ENCODE measurements around the gene MB21D2. TPM values are rescaled to one million over a fixed set of nuclear protein-coding genes. Genes with fewer than 3 reads are reported as not detected.

MB21D2 gene
- total and polyA plus RNA-seq, 2 experiments from 2014 or later, result 8.1 to 35.9 TPM

DNA sequence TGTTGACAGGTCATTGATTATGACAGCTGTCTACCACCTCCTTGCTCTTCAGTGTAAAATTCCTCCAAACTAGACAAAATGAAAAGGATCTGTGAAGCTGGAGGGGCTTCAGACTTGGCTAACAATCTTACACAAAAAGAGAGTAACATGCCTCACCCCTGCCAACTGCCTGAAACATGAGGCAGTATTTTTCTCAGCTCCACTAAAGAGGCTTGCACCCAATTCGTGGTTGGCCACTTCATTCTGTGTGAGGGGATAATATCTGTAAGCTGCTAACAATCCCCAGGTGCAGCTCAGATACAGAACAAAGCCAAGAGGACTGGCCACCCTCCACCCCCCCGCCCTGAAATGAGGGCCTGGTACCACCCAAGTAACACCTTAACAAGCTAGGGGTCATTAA, 2.8 kb downstream of the MB21D2 start:
- Histone ChIP-seq H3K27ac (ENCODE audit: low read depth) (no peak overlapping the region), H4K20me1 (replicated peaks; ENCODE audit: insufficient read depth) (peaks cover 7% of the 10 kb centered on the region), H3K79me2 (replicated peaks; ENCODE audit: insufficient read depth) (peaks cover 7% of the 10 kb centered on the region), H3K4me2 (peak overlapping the region; percentile 93), H3K27me3 (ENCODE audit: insufficient read depth) (no peaks in the 10 kb centered on the region), H3K9me2 (ENCODE audit: insufficient read depth) (no peaks in the 10 kb centered on the region), H3K4me1 (ENCODE audit: insufficient read depth) (peaks cover 57% of the 10 kb centered on the region), H3K36me3 (ENCODE audit: insufficient read depth) (no peaks in the 10 kb centered on the region), H3K4me3 (peak overlapping the region; percentile 90), H3F3A (replicated peaks; ENCODE audit: low read depth) (peaks cover 15% of the 10 kb centered on the region), H2AFZ (no peak overlapping the region)
- DNase-seq (ENCODE audit: low spot score) (no peak), ATAC-seq (no peak)
- Mint-ChIP-seq H3K4me1 (peaks cover 54% of the 10 kb centered on the region), H3K27ac (no peak overlapping the region), H3K27me3 (ENCODE audit: insufficient read depth, low read depth, poor library complexity) (peaks cover 15% of the 10 kb centered on the region), H3K36me3 (ENCODE audit: low read depth) (peaks cover 3% of the 10 kb centered on the region; the same call in 1 of the 3 replicates), H3K9me3 (no peaks in the 10 kb centered on the region), H3K4me3 (peak overlapping the region; percentile 96)
- TF ChIP-seq NANOG (IDR thresholded peaks at IDR 0.05; ENCODE audit: borderline replicate concordance), result no peak
- TF ChIP-seq, protein P1, sequence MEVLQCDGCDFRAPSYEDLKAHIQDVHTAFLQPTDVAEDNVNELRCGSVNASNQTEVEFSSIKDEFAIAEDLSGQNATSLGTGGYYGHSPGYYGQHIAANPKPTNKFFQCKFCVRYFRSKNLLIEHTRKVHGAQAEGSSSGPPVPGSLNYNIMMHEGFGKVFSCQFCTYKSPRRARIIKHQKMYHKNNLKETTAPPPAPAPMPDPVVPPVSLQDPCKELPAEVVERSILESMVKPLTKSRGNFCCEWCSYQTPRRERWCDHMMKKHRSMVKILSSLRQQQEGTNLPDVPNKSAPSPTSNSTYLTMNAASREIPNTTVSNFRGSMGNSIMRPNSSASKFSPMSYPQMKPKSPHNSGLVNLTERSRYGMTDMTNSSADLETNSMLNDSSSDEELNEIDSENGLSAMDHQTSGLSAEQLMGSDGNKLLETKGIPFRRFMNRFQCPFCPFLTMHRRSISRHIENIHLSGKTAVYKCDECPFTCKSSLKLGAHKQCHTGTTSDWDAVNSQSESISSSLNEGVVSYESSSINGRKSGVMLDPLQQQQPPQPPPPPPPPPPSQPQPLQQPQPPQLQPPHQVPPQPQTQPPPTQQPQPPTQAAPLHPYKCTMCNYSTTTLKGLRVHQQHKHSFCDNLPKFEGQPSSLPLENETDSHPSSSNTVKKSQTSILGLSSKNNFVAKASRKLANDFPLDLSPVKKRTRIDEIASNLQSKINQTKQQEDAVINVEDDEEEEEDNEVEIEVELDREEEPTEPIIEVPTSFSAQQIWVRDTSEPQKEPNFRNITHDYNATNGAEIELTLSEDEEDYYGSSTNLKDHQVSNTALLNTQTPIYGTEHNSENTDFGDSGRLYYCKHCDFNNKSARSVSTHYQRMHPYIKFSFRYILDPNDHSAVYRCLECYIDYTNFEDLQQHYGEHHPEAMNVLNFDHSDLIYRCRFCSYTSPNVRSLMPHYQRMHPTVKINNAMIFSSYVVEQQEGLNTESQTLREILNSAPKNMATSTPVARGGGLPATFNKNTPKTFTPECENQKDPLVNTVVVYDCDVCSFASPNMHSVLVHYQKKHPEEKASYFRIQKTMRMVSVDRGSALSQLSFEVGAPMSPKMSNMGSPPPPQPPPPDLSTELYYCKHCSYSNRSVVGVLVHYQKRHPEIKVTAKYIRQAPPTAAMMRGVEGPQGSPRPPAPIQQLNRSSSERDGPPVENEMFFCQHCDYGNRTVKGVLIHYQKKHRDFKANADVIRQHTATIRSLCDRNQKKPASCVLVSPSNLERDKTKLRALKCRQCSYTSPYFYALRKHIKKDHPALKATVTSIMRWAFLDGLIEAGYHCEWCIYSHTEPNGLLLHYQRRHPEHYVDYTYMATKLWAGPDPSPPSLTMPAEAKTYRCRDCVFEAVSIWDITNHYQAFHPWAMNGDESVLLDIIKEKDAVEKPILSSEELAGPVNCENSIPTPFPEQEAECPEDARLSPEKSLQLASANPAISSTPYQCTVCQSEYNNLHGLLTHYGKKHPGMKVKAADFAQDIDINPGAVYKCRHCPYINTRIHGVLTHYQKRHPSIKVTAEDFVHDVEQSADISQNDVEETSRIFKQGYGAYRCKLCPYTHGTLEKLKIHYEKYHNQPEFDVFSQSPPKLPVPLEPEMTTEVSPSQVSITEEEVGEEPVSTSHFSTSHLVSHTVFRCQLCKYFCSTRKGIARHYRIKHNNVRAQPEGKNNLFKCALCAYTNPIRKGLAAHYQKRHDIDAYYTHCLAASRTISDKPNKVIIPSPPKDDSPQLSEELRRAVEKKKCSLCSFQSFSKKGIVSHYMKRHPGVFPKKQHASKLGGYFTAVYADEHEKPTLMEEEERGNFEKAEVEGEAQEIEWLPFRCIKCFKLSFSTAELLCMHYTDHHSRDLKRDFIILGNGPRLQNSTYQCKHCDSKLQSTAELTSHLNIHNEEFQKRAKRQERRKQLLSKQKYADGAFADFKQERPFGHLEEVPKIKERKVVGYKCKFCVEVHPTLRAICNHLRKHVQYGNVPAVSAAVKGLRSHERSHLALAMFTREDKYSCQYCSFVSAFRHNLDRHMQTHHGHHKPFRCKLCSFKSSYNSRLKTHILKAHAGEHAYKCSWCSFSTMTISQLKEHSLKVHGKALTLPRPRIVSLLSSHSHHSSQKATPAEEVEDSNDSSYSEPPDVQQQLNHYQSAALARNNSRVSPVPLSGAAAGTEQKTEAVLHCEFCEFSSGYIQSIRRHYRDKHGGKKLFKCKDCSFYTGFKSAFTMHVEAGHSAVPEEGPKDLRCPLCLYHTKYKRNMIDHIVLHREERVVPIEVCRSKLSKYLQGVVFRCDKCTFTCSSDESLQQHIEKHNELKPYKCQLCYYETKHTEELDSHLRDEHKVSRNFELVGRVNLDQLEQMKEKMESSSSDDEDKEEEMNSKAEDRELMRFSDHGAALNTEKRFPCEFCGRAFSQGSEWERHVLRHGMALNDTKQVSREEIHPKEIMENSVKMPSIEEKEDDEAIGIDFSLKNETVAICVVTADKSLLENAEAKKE (CRISPR knock-in tag; IDR thresholded peaks at IDR 0.05), result no peak
- TF ChIP-seq, protein P2, sequence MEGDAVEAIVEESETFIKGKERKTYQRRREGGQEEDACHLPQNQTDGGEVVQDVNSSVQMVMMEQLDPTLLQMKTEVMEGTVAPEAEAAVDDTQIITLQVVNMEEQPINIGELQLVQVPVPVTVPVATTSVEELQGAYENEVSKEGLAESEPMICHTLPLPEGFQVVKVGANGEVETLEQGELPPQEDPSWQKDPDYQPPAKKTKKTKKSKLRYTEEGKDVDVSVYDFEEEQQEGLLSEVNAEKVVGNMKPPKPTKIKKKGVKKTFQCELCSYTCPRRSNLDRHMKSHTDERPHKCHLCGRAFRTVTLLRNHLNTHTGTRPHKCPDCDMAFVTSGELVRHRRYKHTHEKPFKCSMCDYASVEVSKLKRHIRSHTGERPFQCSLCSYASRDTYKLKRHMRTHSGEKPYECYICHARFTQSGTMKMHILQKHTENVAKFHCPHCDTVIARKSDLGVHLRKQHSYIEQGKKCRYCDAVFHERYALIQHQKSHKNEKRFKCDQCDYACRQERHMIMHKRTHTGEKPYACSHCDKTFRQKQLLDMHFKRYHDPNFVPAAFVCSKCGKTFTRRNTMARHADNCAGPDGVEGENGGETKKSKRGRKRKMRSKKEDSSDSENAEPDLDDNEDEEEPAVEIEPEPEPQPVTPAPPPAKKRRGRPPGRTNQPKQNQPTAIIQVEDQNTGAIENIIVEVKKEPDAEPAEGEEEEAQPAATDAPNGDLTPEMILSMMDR (conservative IDR thresholded peaks at IDR 0.05; ENCODE audit: low read depth in 2 of 2), result no peak
- TF ChIP-seq, protein P3, sequence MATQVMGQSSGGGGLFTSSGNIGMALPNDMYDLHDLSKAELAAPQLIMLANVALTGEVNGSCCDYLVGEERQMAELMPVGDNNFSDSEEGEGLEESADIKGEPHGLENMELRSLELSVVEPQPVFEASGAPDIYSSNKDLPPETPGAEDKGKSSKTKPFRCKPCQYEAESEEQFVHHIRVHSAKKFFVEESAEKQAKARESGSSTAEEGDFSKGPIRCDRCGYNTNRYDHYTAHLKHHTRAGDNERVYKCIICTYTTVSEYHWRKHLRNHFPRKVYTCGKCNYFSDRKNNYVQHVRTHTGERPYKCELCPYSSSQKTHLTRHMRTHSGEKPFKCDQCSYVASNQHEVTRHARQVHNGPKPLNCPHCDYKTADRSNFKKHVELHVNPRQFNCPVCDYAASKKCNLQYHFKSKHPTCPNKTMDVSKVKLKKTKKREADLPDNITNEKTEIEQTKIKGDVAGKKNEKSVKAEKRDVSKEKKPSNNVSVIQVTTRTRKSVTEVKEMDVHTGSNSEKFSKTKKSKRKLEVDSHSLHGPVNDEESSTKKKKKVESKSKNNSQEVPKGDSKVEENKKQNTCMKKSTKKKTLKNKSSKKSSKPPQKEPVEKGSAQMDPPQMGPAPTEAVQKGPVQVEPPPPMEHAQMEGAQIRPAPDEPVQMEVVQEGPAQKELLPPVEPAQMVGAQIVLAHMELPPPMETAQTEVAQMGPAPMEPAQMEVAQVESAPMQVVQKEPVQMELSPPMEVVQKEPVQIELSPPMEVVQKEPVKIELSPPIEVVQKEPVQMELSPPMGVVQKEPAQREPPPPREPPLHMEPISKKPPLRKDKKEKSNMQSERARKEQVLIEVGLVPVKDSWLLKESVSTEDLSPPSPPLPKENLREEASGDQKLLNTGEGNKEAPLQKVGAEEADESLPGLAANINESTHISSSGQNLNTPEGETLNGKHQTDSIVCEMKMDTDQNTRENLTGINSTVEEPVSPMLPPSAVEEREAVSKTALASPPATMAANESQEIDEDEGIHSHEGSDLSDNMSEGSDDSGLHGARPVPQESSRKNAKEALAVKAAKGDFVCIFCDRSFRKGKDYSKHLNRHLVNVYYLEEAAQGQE (IDR thresholded peaks at IDR 0.05; ENCODE audit: unreplicated experiment), result no peak
- TF ChIP-seq STAT1 (IDR thresholded peaks at IDR 0.05; ENCODE audit: unreplicated experiment), result no peak
- TF ChIP-seq ZNF114 (CRISPR knock-in tag; IDR thresholded peaks at IDR 0.05), result no peak
- TF ChIP-seq EZH2 (IDR thresholded peaks at IDR 0.05; ENCODE audit: low read depth, unreplicated experiment), result no peak
- TF ChIP-seq EZH2phosphoT487 (IDR thresholded peaks at IDR 0.05; ENCODE audit: unreplicated experiment), result no peak
- TF ChIP-seq, protein P4, sequence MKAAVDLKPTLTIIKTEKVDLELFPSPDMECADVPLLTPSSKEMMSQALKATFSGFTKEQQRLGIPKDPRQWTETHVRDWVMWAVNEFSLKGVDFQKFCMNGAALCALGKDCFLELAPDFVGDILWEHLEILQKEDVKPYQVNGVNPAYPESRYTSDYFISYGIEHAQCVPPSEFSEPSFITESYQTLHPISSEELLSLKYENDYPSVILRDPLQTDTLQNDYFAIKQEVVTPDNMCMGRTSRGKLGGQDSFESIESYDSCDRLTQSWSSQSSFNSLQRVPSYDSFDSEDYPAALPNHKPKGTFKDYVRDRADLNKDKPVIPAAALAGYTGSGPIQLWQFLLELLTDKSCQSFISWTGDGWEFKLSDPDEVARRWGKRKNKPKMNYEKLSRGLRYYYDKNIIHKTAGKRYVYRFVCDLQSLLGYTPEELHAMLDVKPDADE (IDR thresholded peaks at IDR 0.05), result no peak
- no peak for TF ChIP-seq JUNB (IDR thresholded peaks at IDR 0.05; ENCODE audit: unreplicated experiment)
- no peak for TF ChIP-seq POLR2AphosphoS5 (IDR thresholded peaks at IDR 0.05; ENCODE audit: low read depth)
- TF ChIP-seq ZNF331 (CRISPR knock-in tag; IDR thresholded peaks at IDR 0.05; ENCODE audit: low read depth), result no peak
- TF ChIP-seq CREB1 (CRISPR knock-in tag; IDR thresholded peaks at IDR 0.05; ENCODE audit: low read depth), result no peak

Measured in GM23338 (cell line).